ENCODE measurements around the gene ARSB.
"Not testable (repeated sequence)": the region's sequence is repeated elsewhere in the genome, so short reads cannot be mapped to it uniquely, and the experiment has no call there.

Gene ARSB

DNA sequence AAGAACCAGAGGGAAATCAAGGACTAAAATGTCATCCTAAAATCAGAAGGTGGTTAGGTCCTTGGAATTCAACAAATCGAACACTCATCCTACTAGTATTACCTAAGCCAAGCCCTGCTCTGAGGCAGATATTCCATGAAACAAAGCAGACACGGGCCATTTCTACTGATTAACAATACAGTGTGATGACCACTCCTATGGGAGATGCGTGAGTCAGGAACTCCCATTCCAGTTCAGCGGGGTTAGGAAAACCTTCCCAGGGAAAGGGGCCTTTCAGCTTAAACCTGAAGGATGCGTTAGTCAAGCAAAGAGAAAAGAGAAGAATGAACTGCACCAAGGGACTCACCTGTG, 218.7 kb downstream of the ARSB start:
- Histone ChIP-seq H3K4me2 (no peak overlapping the region), H4K20me1 (ENCODE audit: insufficient read depth) (no peaks in the 10 kb centered on the region), H3K4me1 (ENCODE audit: low read depth, poor library complexity, severe bottlenecking) (no peaks in the 10 kb centered on the region), H3K27me3 (ENCODE audit: insufficient read depth, low read depth) (no peaks in the 10 kb centered on the region), H3K27ac (no peak overlapping the region), H2AFZ (ENCODE audit: low read depth) (no peak overlapping the region), H3K4me3 (IDR thresholded peaks at IDR 0.05; ENCODE audit: insufficient read depth, low read depth, low read length) (no peak overlapping the region), H3K36me3 (ENCODE audit: insufficient read depth) (no peaks in the 10 kb centered on the region), H3K79me2 (ENCODE audit: insufficient read depth, low read depth) (no peaks in the 10 kb centered on the region), H3K9ac (no peak overlapping the region)
- TF ChIP-seq, protein P1, sequence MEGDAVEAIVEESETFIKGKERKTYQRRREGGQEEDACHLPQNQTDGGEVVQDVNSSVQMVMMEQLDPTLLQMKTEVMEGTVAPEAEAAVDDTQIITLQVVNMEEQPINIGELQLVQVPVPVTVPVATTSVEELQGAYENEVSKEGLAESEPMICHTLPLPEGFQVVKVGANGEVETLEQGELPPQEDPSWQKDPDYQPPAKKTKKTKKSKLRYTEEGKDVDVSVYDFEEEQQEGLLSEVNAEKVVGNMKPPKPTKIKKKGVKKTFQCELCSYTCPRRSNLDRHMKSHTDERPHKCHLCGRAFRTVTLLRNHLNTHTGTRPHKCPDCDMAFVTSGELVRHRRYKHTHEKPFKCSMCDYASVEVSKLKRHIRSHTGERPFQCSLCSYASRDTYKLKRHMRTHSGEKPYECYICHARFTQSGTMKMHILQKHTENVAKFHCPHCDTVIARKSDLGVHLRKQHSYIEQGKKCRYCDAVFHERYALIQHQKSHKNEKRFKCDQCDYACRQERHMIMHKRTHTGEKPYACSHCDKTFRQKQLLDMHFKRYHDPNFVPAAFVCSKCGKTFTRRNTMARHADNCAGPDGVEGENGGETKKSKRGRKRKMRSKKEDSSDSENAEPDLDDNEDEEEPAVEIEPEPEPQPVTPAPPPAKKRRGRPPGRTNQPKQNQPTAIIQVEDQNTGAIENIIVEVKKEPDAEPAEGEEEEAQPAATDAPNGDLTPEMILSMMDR (conservative IDR thresholded peaks at IDR 0.05; ENCODE audit: low read depth, low read length) = no peak

- Histone ChIP-seq H2AFZ (ENCODE audit: low read depth) (no peak overlapping the region), H3K9ac (no peak overlapping the region), H4K20me1 (ENCODE audit: insufficient read depth) (no peaks in the 10 kb centered on the region), H3K27ac (no peak overlapping the region), H3K27me3 (ENCODE audit: insufficient read depth, low read depth) (no peaks in the 10 kb centered on the region), H3K36me3 (ENCODE audit: insufficient read depth) (no peaks in the 10 kb centered on the region), H3K4me2 (no peak overlapping the region), H3K79me2 (ENCODE audit: insufficient read depth, low read depth) (no peaks in the 10 kb centered on the region), H3K4me3 (IDR thresholded peaks at IDR 0.05; ENCODE audit: insufficient read depth, low read depth, low read length) (no peak overlapping the region), H3K4me1 (ENCODE audit: low read depth, poor library complexity, severe bottlenecking) (no peaks in the 10 kb centered on the region)
- TF ChIP-seq, protein P1 (conservative IDR thresholded peaks at IDR 0.05; ENCODE audit: low read depth, low read length) = no peak
These were observed 219.2 kb downstream of the ARSB start for GRCh38 chr5:78765756-78766411.

DNA sequence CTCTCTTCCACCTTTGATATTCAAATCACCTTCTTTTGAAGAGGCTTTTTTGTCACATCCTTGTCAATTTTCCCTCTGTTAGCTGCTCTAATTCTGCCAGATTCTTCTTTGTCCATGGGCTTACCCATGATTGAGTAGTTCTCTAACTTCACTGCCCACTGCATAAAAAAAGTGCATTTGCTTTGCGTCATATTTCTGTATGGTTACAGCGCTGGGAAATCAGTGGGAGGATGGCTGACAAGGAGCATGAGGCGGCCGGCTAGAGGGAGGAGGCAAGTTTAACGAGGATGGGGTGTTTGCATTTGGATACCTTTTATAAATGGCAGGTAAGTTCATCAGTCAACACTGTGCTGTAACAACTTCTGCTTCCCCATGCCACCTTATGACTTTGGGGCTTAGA, 220.0 kb downstream of the ARSB start:
- H3K27me3 ChIP-seq (ENCODE audit: insufficient read depth, low read depth) = no peaks in the 10 kb centered on the region
- H3K36me3 ChIP-seq (ENCODE audit: insufficient read depth) = no peaks in the 10 kb centered on the region
- H3K27ac ChIP-seq = no peak overlapping the region
- H2AFZ ChIP-seq (ENCODE audit: low read depth) = no peak overlapping the region
- no peaks in the 10 kb centered on the region for H3K4me1 ChIP-seq (ENCODE audit: low read depth, poor library complexity, severe bottlenecking)
- no peaks in the 10 kb centered on the region for H4K20me1 ChIP-seq (ENCODE audit: insufficient read depth)
- no peak overlapping the region for H3K4me3 ChIP-seq (IDR thresholded peaks at IDR 0.05; ENCODE audit: insufficient read depth, low read depth, low read length)
- H3K79me2 ChIP-seq (ENCODE audit: insufficient read depth, low read depth) = no peaks in the 10 kb centered on the region
- no peak overlapping the region for H3K9ac ChIP-seq
- TF ChIP-seq, protein P1 (conservative IDR thresholded peaks at IDR 0.05; ENCODE audit: low read depth, low read length) = no peak
- no peak overlapping the region for H3K4me2 ChIP-seq

GRCh38 chr5:78763659-78764189, 221.4 kb downstream of the ARSB start:
- Histone ChIP-seq H4K20me1 (ENCODE audit: insufficient read depth) (no peaks in the 10 kb centered on the region), H3K79me2 (ENCODE audit: insufficient read depth, low read depth) (no peaks in the 10 kb centered on the region), H3K27ac (no peak overlapping the region), H3K36me3 (ENCODE audit: insufficient read depth) (no peaks in the 10 kb centered on the region), H3K4me2 (no peak overlapping the region), H3K27me3 (ENCODE audit: insufficient read depth, low read depth) (no peaks in the 10 kb centered on the region), H3K4me3 (IDR thresholded peaks at IDR 0.05; ENCODE audit: insufficient read depth, low read depth, low read length) (no peak overlapping the region), H3K9ac (no peak overlapping the region), H2AFZ (ENCODE audit: low read depth) (no peak overlapping the region), H3K4me1 (ENCODE audit: low read depth, poor library complexity, severe bottlenecking) (peaks cover 2% of the 10 kb centered on the region)
- TF ChIP-seq, protein P1 (conservative IDR thresholded peaks at IDR 0.05; ENCODE audit: low read depth, low read length) = no peak

DNA sequence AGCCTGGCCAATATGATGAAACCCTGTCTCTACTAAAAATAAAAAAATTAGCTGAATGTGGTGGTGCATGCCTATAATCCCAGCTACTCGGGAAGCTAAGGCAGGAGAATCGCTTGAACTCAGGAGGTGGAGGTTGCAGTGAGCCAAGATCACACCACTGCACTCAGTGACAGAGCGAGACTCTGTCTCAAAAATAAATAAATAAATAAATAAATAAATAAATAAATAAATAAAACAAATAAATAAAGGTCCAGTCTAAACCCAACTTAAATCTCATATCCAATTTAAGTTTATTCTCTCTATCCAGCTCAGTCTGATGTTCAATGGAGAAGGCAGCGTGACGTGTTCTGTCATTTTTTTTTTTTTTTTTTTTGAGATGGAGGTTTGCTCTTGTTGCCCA, 222.4 kb downstream of the ARSB start:
- H3K9ac ChIP-seq; H3K79me2 ChIP-seq (ENCODE audit: insufficient read depth, low read depth); H3K4me3 ChIP-seq (IDR thresholded peaks at IDR 0.05; ENCODE audit: insufficient read depth, low read depth, low read length); H2AFZ ChIP-seq (ENCODE audit: low read depth); H3K4me2 ChIP-seq; H3K27me3 ChIP-seq (ENCODE audit: insufficient read depth, low read depth); H4K20me1 ChIP-seq (ENCODE audit: insufficient read depth); H3K27ac ChIP-seq; H3K36me3 ChIP-seq (ENCODE audit: insufficient read depth): not testable (repeated sequence)
- peaks cover 12% of the 10 kb centered on the region for H3K4me1 ChIP-seq (ENCODE audit: low read depth, poor library complexity, severe bottlenecking)
